ENCODE results near the gene UBFD1.
"Not testable (repeated sequence)": the region's sequence is repeated elsewhere in the genome, so short reads cannot be mapped to it uniquely, and the experiment has no call there.

The UBFD1 gene, protein sequence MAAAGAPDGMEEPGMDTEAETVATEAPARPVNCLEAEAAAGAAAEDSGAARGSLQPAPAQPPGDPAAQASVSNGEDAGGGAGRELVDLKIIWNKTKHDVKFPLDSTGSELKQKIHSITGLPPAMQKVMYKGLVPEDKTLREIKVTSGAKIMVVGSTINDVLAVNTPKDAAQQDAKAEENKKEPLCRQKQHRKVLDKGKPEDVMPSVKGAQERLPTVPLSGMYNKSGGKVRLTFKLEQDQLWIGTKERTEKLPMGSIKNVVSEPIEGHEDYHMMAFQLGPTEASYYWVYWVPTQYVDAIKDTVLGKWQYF

DNA sequence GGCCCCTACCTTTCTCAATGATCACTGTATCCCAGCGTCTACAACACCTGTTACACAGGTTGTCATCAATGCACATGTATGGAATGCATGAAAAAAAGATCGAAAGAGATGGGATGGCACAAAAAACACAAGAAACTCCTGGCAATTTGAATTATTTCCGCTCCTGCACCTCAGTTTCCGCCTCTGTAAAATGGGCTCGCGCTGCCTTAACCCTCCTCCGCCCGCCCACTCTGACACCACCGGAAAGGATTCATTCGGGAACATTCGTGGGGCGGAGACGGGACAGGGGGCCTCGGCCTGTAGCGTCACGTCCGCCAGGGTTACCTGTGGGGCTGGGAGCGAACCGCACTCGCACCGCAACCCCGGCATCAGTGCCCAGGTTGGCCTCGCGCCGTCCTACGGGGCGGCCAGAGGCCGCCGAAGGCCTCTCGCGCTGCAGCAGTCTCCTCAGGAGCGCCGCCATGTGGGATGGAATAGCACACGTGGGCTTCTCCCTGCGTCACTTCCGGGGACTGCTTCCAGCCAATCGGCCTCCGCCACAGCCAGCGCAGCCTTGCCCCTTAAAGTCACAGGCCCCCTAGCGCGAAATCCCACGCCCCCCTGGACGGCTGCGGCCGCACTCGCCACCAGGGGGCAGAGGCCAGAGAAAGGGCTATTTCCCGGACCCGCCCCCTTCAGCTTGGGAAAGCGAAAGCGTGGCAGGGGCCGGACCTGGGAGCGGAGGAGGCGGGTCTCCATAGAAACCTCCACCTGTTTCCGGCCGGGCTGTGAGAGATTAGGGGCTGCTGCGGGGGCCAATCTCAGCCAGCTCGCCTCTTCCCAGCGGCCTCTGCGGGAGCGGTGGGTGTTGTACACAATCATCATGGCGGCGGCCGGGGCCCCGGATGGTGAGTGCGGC lies at the start of gene UBFD1, which contains the start of gene EARS2:
Gene UBFD1 (plus strand): TSS at position 847 of the 898 bp plus-strand sequence. CDS start 16 bp downstream, at position 863.
Gene EARS2 (minus strand): TSS at position 470 of the 898 bp plus-strand sequence. CDS start 7 bp downstream, at position 463.
- H3K9me3 ChIP-seq (ENCODE audit: control insufficient read depth, insufficient read depth, low read length): no peaks in the 10 kb centered on the region
- H3K4me1 ChIP-seq (ENCODE audit: control insufficient read depth, insufficient read depth, low read length): peaks cover 5% of the 10 kb centered on the region
- peak within 1 kb of the TSS; percentile 94 for H3K4me3 ChIP-seq (ENCODE audit: low read depth, low read length)
- peak within 1 kb of the TSS; percentile 98 for H3K9ac ChIP-seq (ENCODE audit: low read depth, low read length)
- H3K27me3 ChIP-seq (ENCODE audit: control insufficient read depth, insufficient read depth, low read length): no peaks in the 10 kb centered on the region
- H3K36me3 ChIP-seq (ENCODE audit: control insufficient read depth, insufficient read depth, low read length): peaks cover 18% of the 10 kb centered on the region

DNA sequence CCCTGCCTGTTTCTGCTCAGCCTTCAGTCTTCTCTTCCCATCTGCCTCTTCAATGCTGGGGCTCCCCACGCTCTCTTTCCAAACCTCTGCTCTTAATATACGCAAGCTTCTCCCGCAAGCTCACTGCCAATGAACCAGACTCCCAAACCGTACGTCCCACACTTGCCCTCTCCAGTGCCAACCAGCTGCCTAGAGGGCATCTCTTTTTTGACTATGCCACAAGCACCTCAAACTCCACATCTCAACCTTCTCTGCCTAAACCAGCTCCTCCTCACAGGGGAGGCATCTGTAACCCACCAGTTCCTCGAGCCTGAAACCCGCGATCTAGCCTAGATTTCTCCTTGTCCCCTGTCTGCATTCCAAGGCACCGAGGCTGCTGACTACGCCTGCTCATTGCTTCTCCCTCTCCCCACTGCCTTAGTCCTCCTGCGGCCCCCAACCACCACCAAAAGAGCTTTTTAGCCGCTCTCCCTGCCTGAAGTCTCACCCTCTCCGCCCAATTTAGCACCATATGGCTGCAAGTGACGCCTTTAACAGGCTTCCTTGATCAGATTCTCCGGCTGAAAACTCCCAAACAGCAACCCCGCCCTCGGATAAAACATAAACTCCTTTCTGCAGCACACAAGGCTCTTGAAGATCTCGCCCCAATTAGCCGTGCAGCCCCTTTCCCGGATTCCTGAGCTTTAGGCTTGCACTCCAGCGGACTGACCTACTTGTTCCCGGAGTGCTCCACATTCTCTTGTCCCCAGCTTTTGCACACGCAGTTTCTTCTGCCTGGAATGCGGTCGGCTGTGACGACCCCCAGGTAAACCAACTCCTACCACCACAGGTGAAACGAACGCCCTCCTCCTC lies 48.7 kb upstream of the UBFD1 start:
- Histone ChIP-seq H3K36me3 (ENCODE audit: control insufficient read depth, insufficient read depth, low read length) (no peaks in the 10 kb centered on the region), H3K9ac (ENCODE audit: low read depth, low read length) (peak overlapping the region; percentile 89), H3K27me3 (ENCODE audit: control insufficient read depth, insufficient read depth, low read length) (no peaks in the 10 kb centered on the region), H3K4me1 (ENCODE audit: control insufficient read depth, insufficient read depth, low read length) (peaks cover 13% of the 10 kb centered on the region), H3K4me3 (ENCODE audit: low read depth, low read length) (peak overlapping the region; percentile 84), H3K9me3 (ENCODE audit: control insufficient read depth, insufficient read depth, low read length) (no peaks in the 10 kb centered on the region)

DNA sequence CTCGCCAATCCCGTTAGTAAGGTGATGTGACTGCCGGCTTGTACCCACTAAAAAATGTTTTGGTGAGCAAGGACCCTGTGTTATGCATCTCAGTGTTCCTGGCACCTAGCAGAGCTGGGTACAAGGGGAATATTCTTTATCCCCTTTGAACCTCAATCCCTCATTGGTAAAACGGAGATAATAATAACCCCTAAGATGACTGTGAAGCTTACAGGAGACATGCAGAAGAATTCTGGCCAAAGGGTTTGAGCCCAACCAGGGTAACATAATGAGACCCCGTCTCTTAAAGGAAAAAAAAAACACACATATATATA lies 48.1 kb upstream of the UBFD1 start:
- Histone ChIP-seq H3K4me1 (ENCODE audit: control insufficient read depth, insufficient read depth, low read length) (peaks cover 9% of the 10 kb centered on the region), H3K4me3 (ENCODE audit: low read depth, low read length) (peak overlapping the region; percentile 84), H3K9me3 (ENCODE audit: control insufficient read depth, insufficient read depth, low read length) (no peaks in the 10 kb centered on the region), H3K9ac (ENCODE audit: low read depth, low read length) (peak overlapping the region; percentile 89), H3K36me3 (ENCODE audit: control insufficient read depth, insufficient read depth, low read length) (peaks cover under 1% of the 10 kb centered on the region), H3K27me3 (ENCODE audit: control insufficient read depth, insufficient read depth, low read length) (no peaks in the 10 kb centered on the region)

DNA sequence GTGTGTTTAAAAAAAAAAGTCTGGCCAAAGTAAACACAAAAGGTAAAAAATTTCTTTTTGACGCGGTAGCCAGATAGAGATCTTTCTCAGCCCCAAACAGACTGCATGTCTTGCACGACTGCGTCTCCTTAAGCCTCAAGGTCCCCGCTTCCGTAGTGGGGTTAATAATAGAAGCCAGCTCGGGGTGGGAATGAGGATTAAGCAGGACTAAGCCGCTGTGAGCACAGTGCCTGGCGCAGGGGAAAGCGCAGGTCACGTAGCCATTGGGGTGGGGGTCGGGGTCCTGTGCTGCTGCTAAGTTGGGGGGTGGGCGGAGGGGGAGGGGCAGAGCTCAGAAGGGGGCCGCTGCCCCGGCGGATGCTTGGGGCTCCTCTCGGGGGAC lies 47.8 kb upstream of the UBFD1 start:
- peak overlapping the region; percentile 89 for H3K9ac ChIP-seq (ENCODE audit: low read depth, low read length)
- peak overlapping the region; percentile 84 for H3K4me3 ChIP-seq (ENCODE audit: low read depth, low read length)
- H3K36me3 ChIP-seq (ENCODE audit: control insufficient read depth, insufficient read depth, low read length): peaks cover 4% of the 10 kb centered on the region
- no peaks in the 10 kb centered on the region for H3K9me3 ChIP-seq (ENCODE audit: control insufficient read depth, insufficient read depth, low read length)
- H3K4me1 ChIP-seq (ENCODE audit: control insufficient read depth, insufficient read depth, low read length): peaks cover 9% of the 10 kb centered on the region
- no peaks in the 10 kb centered on the region for H3K27me3 ChIP-seq (ENCODE audit: control insufficient read depth, insufficient read depth, low read length)

DNA sequence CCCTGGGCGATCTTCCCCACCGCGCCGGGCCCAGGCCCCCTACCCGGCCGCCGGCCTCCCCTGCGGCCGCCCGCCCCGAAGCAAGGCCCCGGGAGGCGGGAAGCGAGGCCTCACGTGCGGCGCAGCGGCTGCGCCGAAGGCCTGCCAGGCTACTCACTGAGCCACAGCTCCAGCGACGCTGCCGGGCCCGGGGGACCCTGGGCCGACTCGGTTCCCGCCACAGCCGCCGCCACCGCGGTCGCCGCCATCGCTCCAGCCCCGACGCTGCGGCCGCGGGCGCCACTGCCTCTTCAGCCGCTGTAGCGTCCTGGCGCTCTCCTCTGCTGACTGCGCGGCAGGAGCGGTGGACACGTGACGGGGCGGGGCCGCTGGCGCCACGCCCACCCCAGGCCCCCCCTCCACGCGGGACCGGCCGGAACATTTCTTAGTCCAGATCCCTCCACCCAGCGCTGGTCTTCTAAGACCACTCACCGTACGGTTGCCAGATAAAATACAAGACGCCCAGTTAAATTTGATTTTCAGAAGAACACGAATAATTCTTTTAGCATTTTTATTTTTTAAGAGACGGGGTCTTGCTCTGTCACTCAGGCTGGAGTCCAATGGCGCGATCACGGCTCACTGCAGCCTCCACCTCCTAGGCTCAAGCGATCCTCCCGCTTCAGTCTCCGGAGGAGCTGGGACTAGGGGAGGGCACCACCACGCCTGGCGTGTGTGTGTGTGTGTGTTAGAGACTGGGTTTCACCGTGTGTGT lies 47.2 kb upstream of the UBFD1 start, which contains the start of gene GGA2:
Gene GGA2 (minus strand): TSS at position 331 of the 751 bp plus-strand sequence. CDS start 83 bp downstream, at position 248.
- peaks cover 4% of the 10 kb centered on the region for H3K36me3 ChIP-seq (ENCODE audit: control insufficient read depth, insufficient read depth, low read length)
- no peaks in the 10 kb centered on the region for H3K27me3 ChIP-seq (ENCODE audit: control insufficient read depth, insufficient read depth, low read length)
- peak within 1 kb of the TSS; percentile 84 for H3K4me3 ChIP-seq (ENCODE audit: low read depth, low read length)
- H3K9me3 ChIP-seq (ENCODE audit: control insufficient read depth, insufficient read depth, low read length): no peaks in the 10 kb centered on the region
- H3K9ac ChIP-seq (ENCODE audit: low read depth, low read length): peak within 1 kb of the TSS; percentile 89
- H3K4me1 ChIP-seq (ENCODE audit: control insufficient read depth, insufficient read depth, low read length): peaks cover 5% of the 10 kb centered on the region

DNA sequence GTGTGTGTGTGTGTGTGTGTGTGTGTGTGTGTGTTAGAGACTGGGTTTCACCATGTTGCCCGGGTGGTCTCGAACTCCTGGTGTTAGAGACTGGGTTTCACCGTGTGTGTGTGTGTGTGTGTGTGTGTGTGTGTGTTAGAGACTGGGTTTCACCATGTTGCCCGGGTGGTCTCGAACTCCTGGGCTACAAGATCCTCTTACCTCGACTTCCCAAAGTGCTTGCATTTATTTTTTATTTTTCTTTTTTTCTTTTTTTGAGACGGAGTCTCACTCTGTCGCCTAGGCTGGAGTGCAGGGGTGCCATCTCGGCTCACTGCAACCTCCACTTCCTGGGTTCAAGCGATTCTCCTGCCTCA lies 46.6 kb upstream of the UBFD1 start:
- H3K36me3 ChIP-seq (ENCODE audit: control insufficient read depth, insufficient read depth, low read length); H3K4me1 ChIP-seq (ENCODE audit: control insufficient read depth, insufficient read depth, low read length); H3K9me3 ChIP-seq (ENCODE audit: control insufficient read depth, insufficient read depth, low read length); H3K27me3 ChIP-seq (ENCODE audit: control insufficient read depth, insufficient read depth, low read length): not testable (repeated sequence)
- Histone ChIP-seq H3K9ac (ENCODE audit: low read depth, low read length) (peak overlapping the region; percentile 14), H3K4me3 (ENCODE audit: low read depth, low read length) (peak overlapping the region; percentile 84)

DNA sequence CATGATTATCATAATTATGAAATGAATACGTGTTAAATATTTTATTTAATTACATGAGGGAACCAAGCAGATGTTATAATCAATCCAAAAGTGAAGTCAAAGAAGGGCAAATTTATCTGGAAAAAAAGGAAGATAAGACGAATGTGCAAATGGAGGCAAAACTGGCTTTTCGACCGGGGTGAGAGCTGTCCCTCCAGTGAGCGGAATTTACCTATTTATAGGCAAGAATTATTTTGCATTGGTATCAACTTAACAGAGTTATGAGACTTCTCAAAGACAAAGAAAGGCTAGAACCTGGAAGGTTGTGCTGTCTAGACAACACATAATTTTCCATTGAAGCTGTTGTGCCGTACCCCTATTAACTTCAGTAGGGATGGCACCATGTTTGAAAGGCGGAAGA lies 45.8 kb upstream of the UBFD1 start:
- no peak overlapping the region for H3K9ac ChIP-seq (ENCODE audit: low read depth, low read length)
- no peaks in the 10 kb centered on the region for H3K9me3 ChIP-seq (ENCODE audit: control insufficient read depth, insufficient read depth, low read length)
- peaks cover 4% of the 10 kb centered on the region for H3K36me3 ChIP-seq (ENCODE audit: control insufficient read depth, insufficient read depth, low read length)
- no peak overlapping the region for H3K4me3 ChIP-seq (ENCODE audit: low read depth, low read length)
- no peaks in the 10 kb centered on the region for H3K27me3 ChIP-seq (ENCODE audit: control insufficient read depth, insufficient read depth, low read length)
- no peaks in the 10 kb centered on the region for H3K4me1 ChIP-seq (ENCODE audit: control insufficient read depth, insufficient read depth, low read length)

DNA sequence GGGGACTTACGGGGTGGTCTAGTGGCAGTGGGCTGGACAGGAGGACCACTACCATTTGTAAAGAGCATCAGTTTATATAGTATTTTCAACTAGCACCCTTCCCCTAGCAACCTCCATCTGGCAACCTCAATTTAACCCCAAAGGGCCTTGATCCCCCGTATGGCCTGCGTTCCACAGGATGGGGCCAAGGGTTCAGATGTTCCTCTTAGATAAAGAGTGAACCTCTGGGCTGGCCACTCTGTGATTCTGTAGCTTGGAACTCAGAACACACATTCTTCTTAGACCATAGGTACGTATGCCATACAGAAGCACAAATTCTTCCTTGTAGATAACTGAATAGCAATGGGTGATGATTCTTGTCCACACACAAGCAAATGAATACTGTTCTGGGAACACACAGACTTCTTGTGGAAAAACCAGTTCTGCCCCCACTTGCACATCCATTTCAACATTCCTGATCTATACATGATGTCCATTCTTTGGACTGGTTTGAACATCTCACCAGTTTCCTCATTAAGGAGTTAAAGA lies 45.3 kb upstream of the UBFD1 start:
- H3K4me1 ChIP-seq (ENCODE audit: control insufficient read depth, insufficient read depth, low read length): no peaks in the 10 kb centered on the region
- no peaks in the 10 kb centered on the region for H3K9me3 ChIP-seq (ENCODE audit: control insufficient read depth, insufficient read depth, low read length)
- no peak overlapping the region for H3K9ac ChIP-seq (ENCODE audit: low read depth, low read length)
- no peak overlapping the region for H3K4me3 ChIP-seq (ENCODE audit: low read depth, low read length)
- peaks cover 4% of the 10 kb centered on the region for H3K36me3 ChIP-seq (ENCODE audit: control insufficient read depth, insufficient read depth, low read length)
- no peaks in the 10 kb centered on the region for H3K27me3 ChIP-seq (ENCODE audit: control insufficient read depth, insufficient read depth, low read length)

DNA sequence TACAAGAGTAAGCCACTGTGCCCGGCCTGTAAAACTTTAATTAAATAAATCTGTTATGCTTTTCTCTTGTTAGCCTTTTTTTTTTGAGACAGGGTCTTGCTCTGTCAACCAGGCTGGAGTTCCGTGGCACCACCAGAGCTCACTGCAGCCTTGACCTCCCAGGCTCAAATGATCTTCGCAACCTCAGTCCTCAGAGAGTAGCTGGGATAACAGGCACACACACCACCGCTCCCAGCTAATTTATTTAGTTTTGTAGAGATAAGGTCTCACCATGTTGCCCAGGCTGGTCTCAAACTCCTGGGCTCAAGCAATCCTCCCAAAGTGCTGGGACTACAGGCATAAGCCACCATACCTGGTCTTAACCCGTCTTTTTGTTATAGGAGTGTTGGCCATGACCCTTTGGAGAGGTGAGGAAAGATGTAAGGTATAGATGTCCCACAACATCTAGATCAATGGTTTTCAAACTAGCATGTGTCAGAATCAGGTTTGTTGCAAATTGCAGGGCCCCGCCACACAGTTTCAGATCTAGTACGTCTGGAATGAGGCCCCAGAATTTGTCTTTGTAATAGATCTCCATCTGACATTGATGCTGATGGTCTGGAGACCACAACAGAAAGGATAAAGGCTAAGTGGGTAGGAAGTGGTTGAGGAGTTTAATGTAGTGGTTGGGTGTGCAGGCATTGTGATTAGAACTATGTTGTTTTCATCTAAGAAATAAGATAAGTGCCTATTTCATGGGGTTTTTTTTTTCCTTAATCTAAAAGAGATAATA lies 43.0 kb upstream of the UBFD1 start:
- Histone ChIP-seq H3K9me3 (ENCODE audit: control insufficient read depth, insufficient read depth, low read length) (no peaks in the 10 kb centered on the region), H3K36me3 (ENCODE audit: control insufficient read depth, insufficient read depth, low read length) (peaks cover 10% of the 10 kb centered on the region), H3K27me3 (ENCODE audit: control insufficient read depth, insufficient read depth, low read length) (no peaks in the 10 kb centered on the region), H3K4me3 (ENCODE audit: low read depth, low read length) (no peak overlapping the region), H3K4me1 (ENCODE audit: control insufficient read depth, insufficient read depth, low read length) (no peaks in the 10 kb centered on the region), H3K9ac (ENCODE audit: low read depth, low read length) (no peak overlapping the region)

DNA sequence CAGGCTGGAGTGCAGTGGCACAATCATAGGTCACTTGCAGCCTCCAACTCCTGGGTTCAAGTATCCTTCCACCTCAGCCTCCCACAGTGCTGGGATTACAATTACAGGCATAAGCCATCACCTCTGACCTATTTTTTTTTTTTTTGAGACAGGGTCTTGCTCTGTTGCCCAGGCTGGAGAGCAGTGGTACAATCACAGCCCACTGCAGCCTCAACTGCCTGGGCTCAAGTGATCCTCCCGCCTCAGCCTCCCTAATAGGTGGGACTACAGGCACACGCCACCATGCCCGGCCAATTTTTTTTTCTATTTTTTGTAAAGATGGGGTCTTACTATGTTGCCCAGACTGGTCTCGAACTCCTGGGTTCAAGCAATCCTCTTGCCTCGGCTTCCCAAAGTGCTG lies 41.6 kb upstream of the UBFD1 start:
- no peaks in the 10 kb centered on the region for H3K27me3 ChIP-seq (ENCODE audit: control insufficient read depth, insufficient read depth, low read length)
- H3K9me3 ChIP-seq (ENCODE audit: control insufficient read depth, insufficient read depth, low read length): no peaks in the 10 kb centered on the region
- no peak overlapping the region for H3K4me3 ChIP-seq (ENCODE audit: low read depth, low read length)
- no peaks in the 10 kb centered on the region for H3K4me1 ChIP-seq (ENCODE audit: control insufficient read depth, insufficient read depth, low read length)
- H3K9ac ChIP-seq (ENCODE audit: low read depth, low read length): no peak overlapping the region
- H3K36me3 ChIP-seq (ENCODE audit: control insufficient read depth, insufficient read depth, low read length): peaks cover 13% of the 10 kb centered on the region
